ENCODE data around the gene MFSD12. TPM values are rescaled to one million over a fixed set of nuclear protein-coding genes. Genes with fewer than 3 reads are reported as not detected.

MFSD12 gene
- total RNA-seq, 2 experiments from 2014 or later = 62.4 to 63.5 TPM

DNA sequence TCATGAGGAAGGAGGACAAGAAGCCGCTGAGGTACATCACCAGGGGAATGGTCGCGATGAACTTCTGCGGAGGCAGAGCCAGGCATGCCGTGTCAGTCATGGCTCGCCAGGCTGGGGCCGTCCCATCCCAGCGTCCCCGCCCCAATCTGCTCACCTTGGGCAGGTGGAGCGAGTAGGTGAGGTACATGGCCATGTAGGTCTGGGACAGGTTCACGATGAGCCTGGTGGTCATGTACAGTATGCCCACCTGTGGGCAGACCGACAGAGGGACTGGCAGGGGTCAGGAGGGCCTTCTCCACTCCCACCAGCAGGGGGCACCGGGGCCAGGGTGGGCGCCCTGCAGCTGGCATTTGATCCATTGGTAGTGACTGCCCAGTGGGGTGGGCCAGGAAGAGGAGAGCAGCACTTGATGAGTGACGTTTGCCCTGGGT, 10.1 kb downstream of the MFSD12 start:
- Mint-ChIP-seq H3K9me3 (no peaks in the 10 kb centered on the region), H3K4me1 (ENCODE audit: low read depth) (peaks cover 19% of the 10 kb centered on the region), H3K27me3 (no peaks in the 10 kb centered on the region), H3K4me3 (no peak overlapping the region), H3K36me3 (ENCODE audit: low read depth) (peaks cover 13% of the 10 kb centered on the region), H3K27ac (no peak overlapping the region)
- DNase-seq = peak; percentile 49
- TF ChIP-seq, protein P1, sequence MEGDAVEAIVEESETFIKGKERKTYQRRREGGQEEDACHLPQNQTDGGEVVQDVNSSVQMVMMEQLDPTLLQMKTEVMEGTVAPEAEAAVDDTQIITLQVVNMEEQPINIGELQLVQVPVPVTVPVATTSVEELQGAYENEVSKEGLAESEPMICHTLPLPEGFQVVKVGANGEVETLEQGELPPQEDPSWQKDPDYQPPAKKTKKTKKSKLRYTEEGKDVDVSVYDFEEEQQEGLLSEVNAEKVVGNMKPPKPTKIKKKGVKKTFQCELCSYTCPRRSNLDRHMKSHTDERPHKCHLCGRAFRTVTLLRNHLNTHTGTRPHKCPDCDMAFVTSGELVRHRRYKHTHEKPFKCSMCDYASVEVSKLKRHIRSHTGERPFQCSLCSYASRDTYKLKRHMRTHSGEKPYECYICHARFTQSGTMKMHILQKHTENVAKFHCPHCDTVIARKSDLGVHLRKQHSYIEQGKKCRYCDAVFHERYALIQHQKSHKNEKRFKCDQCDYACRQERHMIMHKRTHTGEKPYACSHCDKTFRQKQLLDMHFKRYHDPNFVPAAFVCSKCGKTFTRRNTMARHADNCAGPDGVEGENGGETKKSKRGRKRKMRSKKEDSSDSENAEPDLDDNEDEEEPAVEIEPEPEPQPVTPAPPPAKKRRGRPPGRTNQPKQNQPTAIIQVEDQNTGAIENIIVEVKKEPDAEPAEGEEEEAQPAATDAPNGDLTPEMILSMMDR (IDR thresholded peaks at IDR 0.05) = peak; percentile 75
- intact Hi-C loops (cut with micrococcal nuclease) = no loop called here
- peak; percentile 46 for ATAC-seq
- CTCF ChIA-PET = interaction anchor here (1.3 to 4.2 kb wide), 2 partner anchors 9 to 58 kb away, joined by 4 to 56 read pairs; partner anchors contain the start of gene MFSD12
- POLR2A ChIA-PET = interaction anchor here (0.9 to 2.7 kb wide), 3 partner anchors 9 to 11 kb away, joined by 3 to 7 read pairs (median 3); no protein-coding TSS in a partner anchor

DNA sequence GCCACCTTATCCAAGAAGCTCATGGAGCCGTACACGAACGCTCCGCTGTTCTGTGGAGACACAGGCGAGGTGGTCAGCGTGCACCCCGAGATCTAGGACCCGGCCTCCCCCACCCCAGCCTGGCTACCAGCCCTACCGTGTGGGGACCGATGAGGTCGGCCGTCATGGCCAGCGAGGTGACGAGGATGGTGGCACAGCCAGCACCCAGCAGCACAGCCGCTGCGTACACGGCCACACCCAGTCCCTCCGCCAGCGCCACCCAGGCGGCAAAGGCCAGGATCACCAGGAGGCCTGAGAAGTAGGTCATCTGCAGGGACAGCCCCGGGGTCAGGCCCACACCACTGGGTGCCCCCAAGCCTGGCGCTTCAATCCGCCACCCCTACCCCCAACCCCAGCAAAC, 11.3 kb downstream of the MFSD12 start:
- H3K4me3 Mint-ChIP-seq = no peak overlapping the region
- no peaks in the 10 kb centered on the region for H3K27me3 Mint-ChIP-seq
- TF ChIP-seq, protein P1 (IDR thresholded peaks at IDR 0.05) = no peak
- H3K9me3 Mint-ChIP-seq = no peaks in the 10 kb centered on the region
- intact Hi-C loops (cut with micrococcal nuclease) = no loop called here
- peak overlapping the region; percentile 8 for H3K27ac Mint-ChIP-seq
- CTCF ChIA-PET = interaction anchor here (0.7 to 4.2 kb wide), 7 partner anchors 11 to 77 kb away, joined by 3 to 56 read pairs (median 9); partner anchors contain the start of gene MFSD12
- DNase-seq = no peak
- peaks cover 13% of the 10 kb centered on the region for H3K36me3 Mint-ChIP-seq (ENCODE audit: low read depth)
- no peak for ATAC-seq
- peaks cover 14% of the 10 kb centered on the region for H3K4me1 Mint-ChIP-seq (ENCODE audit: low read depth)
- POLR2A ChIA-PET = interaction anchor here (0.9 kb wide), 1 partner anchor 9 kb away, joined by 3 read pairs; no protein-coding TSS in a partner anchor

DNA sequence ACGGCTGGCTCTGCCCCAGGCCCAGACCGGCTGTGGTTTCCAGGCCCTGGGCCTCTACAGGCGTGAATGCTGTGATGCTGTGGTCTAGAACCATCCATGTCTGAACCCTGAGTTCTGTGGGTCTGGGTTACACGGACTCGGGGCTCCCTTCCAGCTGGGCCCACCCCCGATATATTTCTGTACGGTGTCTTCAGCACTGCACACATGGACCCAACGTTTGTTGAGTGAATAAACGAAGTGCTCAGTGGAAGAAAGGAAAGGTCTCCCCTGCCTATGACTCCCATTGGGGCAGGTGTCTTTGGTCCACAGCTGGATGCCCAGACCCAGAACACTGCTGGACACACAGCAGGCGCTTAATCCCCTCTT, 11.7 kb downstream of the MFSD12 start:
- POLR2A ChIA-PET = interaction anchor here (1.2 kb wide), 1 partner anchor 11 kb away, joined by 8 read pairs; the partner anchor contains the start of gene MFSD12
- H3K4me3 Mint-ChIP-seq = no peak overlapping the region

DNA sequence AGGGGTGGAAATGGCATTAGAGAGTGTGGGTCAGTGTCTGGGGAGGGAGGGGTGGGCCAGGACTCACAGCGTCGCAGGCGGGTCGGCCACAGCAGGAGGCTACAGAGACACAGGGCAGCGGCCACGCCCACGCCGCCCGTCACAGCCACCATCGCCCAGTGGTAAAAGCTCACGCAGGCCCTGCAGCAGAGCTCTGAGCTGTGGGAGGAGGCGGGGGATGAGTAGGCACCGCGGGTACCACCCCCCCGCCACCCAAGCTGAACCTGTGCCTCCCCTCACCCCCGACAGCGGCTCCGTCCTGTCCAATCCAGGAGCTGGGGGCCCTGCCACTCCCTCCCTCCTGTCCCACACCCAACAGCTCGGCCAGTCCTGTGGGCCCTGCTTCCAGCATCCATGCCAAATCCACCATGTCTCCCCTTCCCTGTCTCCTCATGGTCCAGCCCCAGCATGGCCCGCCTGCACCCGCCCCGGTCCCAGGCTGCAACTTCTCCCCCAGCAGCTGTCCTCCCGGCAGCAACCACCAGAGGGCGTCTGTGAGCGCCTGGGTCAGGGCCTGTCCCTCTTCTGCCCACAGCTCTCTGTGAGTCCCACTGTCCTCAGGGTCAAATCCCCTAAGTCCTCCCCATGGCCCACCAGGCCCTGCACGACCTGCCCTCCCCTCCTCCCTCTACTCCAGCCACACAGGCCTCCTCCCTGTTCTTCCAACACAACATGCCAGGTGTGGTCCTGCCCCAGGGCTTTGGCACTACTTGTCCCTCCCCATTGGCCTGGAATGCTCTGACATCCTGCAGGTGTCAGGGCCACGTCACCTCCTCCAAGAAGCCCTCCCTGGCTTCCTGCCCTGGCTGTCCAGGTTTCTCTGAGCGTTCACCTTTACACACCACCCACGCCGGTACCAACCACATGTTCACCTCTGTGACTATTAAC, 12.4 kb downstream of the MFSD12 start:
- Mint-ChIP-seq H3K27me3 (no peaks in the 10 kb centered on the region), H3K9me3 (no peaks in the 10 kb centered on the region), H3K36me3 (ENCODE audit: low read depth) (peaks cover 10% of the 10 kb centered on the region)

More for the DNA sequence above, 11.7 kb downstream of the MFSD12 start:
- Mint-ChIP-seq H3K9me3 (no peaks in the 10 kb centered on the region), H3K27me3 (no peaks in the 10 kb centered on the region), H3K27ac (peak overlapping the region; percentile 8), H3K36me3 (ENCODE audit: low read depth) (peaks cover 9% of the 10 kb centered on the region), H3K4me1 (ENCODE audit: low read depth) (peaks cover 12% of the 10 kb centered on the region)
- intact Hi-C loops (cut with micrococcal nuclease) = no loop called here
- ATAC-seq (no peak), DNase-seq (no peak)
- CTCF ChIA-PET = interaction anchor here (1.1 to 4.2 kb wide), 11 partner anchors 11 to 72 kb away, joined by 3 to 56 read pairs (median 5); partner anchors contain the start of genes GIPC3 and MFSD12
- TF ChIP-seq, protein P1 (IDR thresholded peaks at IDR 0.05) = no peak

More for the DNA sequence above, 12.4 kb downstream of the MFSD12 start:
- Mint-ChIP-seq H3K4me3 (no peak overlapping the region), H3K27ac (peak overlapping the region; percentile 73), H3K4me1 (ENCODE audit: low read depth) (peaks cover 12% of the 10 kb centered on the region)
- peak; percentile 87 for ATAC-seq
- CTCF ChIA-PET = interaction anchor here (0.5 to 4.2 kb wide), 18 partner anchors 12 to 695 kb away, joined by 3 to 56 read pairs (median 4); partner anchors contain the start of genes DOHH, GIPC3 and MFSD12
- DNase-seq = peak; percentile 85
- intact Hi-C loops (cut with micrococcal nuclease) = no loop called here
- POLR2A ChIA-PET = interaction anchor here (0.7 to 1.2 kb wide), 3 partner anchors 11 to 39 kb away, joined by 3 to 8 read pairs (median 4); partner anchors contain the start of genes FZR1, HMG20B and MFSD12
- TF ChIP-seq, protein P1 (IDR thresholded peaks at IDR 0.05) = peak; percentile 96

Measured in activated CD8-positive, alpha-beta T cell treated with anti-CD3 and anti-CD28 coated beads for 36 hours (primary cell).